Activated CD4-positive, CD25-positive, alpha-beta regulatory T cell treated with anti-CD3 and anti-CD28 coated beads, Interleukin-2, amount 50 U/mL, for 72 hours (primary cell): ENCODE results near the gene INPP4B.

Experiments used
- DNase-seq: peaks from one replicate; pipeline ENCODE4 v3.0.0; 2021

The INPP4B gene

GRCh38 chr4:142452161-142452855, 393.8 kb downstream of the INPP4B start:
- no peak for DNase-seq

DNA sequence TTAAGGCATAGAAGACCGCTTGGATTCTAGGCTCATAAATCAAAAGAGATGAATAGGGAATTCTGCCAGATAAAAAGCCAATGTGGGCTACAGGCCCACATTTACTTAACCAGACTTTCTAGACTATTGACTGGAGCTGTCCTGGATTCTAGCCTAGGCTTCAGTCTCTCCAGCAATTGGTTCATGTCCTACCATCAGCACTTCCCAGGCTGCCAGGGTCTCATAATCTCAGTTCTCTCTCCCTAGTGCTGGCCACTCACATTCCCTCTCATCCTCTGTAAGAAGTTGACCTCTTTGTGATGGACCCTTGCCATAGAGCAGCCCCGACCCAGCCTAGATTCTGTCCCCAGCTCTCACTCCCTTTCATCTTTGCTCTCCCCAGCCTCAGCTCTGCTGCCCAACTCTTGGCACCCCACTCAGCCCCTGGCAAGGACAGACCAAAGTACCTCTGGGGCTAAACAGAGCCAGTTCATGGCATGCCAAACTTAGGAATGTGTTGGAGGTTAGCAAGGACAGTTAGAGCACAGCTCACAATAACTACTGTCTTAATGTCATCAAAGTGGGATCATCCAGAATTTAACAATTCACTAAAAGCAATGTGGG, 396.2 kb downstream of the INPP4B start:
- no peak for DNase-seq

DNA sequence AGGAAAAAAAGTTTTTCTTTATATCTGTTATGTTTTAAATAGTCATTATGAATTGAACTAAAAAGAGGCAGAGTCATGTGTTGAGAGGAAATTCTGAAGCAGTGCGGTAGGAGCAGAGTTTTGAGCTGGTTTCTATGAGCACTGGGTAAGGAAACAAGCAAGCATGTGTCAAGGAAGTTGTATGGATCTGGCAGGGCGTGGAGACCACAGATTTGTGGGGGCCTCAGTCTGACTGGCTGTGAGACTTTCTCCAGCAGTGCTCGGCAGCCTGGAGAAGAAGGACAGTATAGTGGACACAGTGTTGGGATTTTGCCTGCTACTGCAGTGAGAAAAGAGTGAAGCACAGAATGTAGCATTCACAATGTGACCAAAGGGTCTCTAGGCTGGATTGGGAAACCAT, 399.1 kb downstream of the INPP4B start:
- no peak for DNase-seq

DNA sequence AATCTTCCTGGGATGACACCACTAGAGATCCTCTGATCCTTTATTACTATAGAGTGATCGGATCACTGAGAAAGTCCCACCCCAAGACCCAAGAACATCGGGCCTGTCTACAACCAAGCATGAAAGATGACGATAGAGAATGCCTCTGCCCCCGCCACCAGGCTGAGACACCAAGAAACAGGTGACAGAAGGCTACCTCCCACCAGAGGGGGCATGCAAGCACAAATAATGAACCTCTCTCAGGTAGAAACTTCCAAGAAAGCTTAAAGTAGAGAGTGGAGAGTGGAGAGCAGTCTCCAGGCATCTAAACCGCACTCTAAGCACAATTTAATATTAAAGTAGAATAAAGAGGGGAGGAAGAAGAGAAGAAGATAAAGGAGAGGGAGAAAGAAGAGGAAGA, 402.6 kb downstream of the INPP4B start:
- no peak for DNase-seq

GRCh38 chr4:142440093-142440492, 406.0 kb downstream of the INPP4B start:
- no peak for DNase-seq

- DNase-seq = no peak
These were observed 410.4 kb downstream of the INPP4B start for GRCh38 chr4:142435599-142436235.

DNA sequence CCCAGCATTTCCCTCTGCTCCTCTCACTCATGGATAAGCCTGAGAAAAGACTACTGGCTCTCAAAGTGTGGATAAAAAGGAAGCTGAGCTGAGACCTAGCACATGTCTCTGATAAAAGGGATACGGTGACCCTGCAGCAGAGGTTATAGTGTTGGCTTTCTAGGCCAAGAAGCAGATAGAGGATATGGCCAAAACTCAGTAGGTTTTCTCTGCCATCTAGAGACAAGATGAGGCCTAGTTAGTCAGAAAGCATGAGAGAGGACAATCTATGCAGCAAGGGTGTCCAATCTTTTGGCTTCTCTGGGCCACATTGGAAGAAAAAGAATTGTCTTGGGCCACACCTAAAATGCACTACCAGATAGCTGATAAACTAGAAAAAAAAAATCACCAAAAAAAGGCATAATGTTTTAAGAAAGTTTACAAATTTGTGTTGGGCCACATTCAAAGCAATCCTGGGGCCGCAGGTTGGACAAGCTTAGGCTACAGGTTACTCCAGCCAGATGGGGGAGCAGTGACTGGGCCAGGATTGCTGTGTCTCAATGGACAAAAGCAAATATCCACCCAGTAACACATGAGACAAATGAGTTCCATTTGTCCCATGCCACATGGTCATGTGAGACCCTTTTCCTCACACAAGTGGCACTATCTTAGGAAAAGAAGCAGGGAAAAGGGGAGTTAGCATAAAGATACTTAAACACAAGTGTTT, 411.4 kb downstream of the INPP4B start:
- DNase-seq = no peak

- DNase-seq = no peak
These were observed 417.4 kb downstream of the INPP4B start for GRCh38 chr4:142428715-142429114.

- no peak for DNase-seq
These were observed 418.6 kb downstream of the INPP4B start for GRCh38 chr4:142427456-142427855.

DNA sequence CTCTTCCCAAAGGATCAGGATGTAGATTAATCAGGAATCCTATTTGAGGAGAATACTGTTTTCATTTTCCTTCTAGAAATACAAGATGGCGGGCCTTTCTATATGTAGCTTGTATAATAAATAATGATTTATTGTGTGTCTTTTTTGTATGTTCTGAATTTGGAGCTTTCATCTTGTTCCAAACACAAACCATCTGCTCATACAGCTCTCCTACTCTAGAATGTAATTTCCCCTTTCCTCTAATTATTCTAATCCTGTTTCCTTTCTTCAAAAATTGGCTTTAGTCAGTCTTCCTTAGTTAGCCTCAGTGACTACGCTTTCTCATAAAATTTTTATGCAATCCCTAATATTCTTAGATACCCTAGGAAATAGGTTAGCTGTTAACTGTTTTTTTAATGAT, 422.2 kb downstream of the INPP4B start:
- no peak for DNase-seq

GRCh38 chr4:142420311-142421095, 425.6 kb downstream of the INPP4B start:
- no peak for DNase-seq

DNA sequence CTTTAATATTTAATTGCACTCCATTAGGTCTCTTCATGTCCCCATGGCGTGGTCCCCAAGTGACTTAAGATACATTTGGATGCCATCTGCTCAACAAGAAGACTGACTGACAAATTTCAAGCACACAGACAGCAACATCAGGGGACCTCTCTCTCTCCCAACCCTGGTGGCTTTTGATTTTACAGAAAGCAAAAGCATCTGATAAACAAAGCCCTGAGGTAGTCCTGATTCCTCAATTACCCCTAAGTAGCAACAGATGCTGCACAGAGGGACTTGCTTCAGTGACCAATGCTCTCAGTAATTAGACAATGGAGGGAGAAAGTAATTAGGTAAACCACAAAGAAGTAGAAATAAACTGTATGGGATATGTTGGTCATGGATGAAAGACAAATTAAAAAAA, 426.4 kb downstream of the INPP4B start:
- DNase-seq = no peak

- DNase-seq = no peak
These were observed 427.4 kb downstream of the INPP4B start for GRCh38 chr4:142418697-142419096.

DNA sequence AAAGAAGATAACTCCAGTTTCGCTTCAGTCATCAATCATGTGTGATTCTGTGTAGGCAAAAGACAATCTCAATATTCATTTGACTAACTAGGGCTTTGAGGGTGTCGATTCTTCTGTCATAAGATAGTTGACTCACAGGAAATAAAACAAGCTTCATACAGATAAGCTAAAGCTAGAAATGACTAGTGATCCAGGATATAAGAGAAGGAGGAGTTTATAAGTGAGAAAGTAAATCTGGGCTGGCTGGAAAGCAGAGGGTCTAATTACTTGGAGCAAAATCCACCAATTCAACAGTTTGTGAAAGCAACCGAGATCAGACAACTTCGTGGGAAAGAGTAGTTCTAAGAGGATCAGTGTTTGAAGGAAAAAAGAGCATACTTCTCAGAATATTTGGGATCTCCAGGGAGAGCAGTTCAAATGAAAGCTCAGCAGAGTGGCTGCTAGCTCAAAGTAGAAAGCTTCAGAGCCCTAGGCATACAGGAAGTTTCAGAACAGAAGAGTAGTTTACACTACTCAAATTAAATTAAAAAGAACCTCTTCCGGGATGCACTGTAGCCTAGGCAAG, 429.3 kb downstream of the INPP4B start:
- no peak for DNase-seq

- no peak for DNase-seq
These were observed 430.0 kb downstream of the INPP4B start for GRCh38 chr4:142416121-142416520.

GRCh38 chr4:142414366-142414990, 431.6 kb downstream of the INPP4B start:
- DNase-seq = no peak

- no peak for DNase-seq
These were observed 432.6 kb downstream of the INPP4B start for GRCh38 chr4:142413485-142413884.

DNA sequence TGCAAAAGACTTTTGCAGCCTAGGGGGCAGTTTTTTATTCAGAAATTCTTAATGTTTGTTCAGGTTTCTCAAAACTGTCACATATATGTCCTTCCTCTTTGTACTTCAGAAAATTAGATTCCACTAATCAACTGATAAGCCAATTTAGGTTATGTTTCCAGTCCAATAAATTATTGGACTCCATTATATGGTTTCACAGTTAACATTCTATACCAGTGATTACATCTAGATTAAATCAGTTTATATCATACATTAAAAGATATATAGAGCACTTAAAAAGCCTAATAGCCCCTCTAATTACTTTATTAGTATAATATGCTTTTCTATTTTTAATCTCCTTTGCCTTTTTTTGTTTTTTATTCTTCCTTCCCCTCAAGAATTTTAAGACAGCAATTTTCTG, 434.1 kb downstream of the INPP4B start:
- DNase-seq = no peak

DNA sequence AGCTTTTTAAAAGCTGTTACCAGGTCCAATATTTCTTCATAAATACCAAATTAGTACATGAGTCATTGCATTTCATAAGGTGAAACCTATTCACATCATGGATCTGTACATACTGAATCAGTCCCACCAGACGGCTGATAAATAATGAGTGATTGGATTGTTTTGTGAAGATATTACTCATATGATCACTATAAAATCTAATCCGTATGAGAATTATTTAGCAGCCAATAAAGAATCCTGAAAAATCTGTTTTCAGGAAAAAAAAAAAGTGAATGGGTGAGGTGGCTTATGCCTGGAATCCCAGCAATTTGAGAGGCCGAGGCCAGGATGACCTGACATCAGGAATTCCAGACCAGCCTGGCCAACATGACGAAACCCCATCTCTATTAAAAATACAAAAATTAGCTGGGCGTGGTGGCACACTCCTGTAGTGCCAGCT, 438.1 kb downstream of the INPP4B start:
- DNase-seq = no peak

DNA sequence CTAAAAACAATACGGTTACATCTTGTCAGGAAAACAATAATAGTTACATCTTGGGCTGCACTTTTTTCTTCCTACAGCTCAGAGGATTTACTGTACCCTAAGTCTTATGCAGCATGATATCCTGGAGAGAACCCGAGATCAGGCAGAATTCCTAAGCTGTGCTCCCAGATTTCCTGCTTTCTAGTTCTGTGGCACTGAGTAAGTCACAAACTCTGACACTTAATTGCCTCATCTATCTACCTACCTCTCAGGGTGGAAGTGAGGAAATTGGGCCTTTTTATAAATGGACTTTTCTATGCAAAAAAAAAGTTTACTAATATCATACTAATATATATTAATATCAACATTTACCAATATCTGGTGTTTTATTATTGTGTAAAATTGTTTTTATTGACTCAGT, 438.5 kb downstream of the INPP4B start:
- no peak for DNase-seq

DNA sequence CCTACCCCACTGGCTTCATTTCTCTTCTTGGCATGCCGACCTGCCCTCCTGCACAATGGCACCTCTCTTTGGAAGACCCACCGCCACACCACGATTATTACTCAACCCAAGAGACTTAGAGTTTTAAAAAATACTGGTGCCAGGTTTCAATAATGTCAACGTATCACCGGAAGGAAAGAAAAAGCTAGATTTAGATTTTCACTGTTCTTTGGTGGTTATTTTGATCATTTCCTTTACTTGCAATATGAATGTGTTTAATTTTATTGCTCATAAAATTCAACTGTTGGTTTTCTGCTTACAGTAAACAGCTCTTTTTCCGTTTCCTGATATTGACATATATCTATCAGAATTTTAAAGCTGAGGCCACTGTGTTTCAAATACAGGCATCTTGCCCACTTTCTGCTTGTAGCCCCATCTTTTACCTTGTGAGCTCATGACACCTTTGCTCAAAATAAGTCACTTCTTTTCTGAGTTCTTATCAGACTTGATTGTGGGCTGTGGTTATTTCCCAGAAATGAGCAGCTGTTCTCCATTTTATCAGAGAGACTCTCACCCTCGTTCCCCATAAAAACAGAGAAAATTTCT, 439.1 kb downstream of the INPP4B start:
- no peak for DNase-seq

GRCh38 chr4:142406499-142406835, 439.6 kb downstream of the INPP4B start:
- no peak for DNase-seq
